ENCODE data around the gene FERD3L. TPM values are rescaled to one million over a fixed set of nuclear protein-coding genes. Genes with fewer than 3 reads are reported as not detected.

The FERD3L gene
- total RNA-seq, 1 experiment from 2014 or later, result not detected

- no peak overlapping the region for H3T11ph ChIP-seq (ENCODE audit: low read length)
- no peak overlapping the region for H2BK20ac ChIP-seq (ENCODE audit: low read depth, low read length, poor library complexity, severe bottlenecking)
- no peak overlapping the region for H3K9ac ChIP-seq (ENCODE audit: extremely low read depth, insufficient read length, low read length)
- no peaks in the 10 kb centered on the region for H3K79me1 ChIP-seq (ENCODE audit: insufficient read depth, low read depth, low read length, poor library complexity, severe bottlenecking)
- peaks cover 24% of the 10 kb centered on the region for H3K27me3 Mint-ChIP-seq (ENCODE audit: low read depth)
- DNase-seq, result no peak
- H2BK120ac ChIP-seq (ENCODE audit: low read depth, low read length, poor library complexity, severe bottlenecking), result no peak overlapping the region
- H3K36me3 Mint-ChIP-seq (ENCODE audit: insufficient read depth in 1 of 3, low read depth in 3 of 3), result no peaks in the 10 kb centered on the region
- H3K23ac ChIP-seq (ENCODE audit: insufficient read length, low read depth, low read length), result no peak overlapping the region
- no peak overlapping the region for H3K56ac ChIP-seq (ENCODE audit: insufficient read length, low read depth, low read length)
- no peak overlapping the region for H2BK12ac ChIP-seq (ENCODE audit: insufficient read length, low read depth, low read length)
- H3K9me3 Mint-ChIP-seq, result no peaks in the 10 kb centered on the region
- no peak overlapping the region for H2BK5ac ChIP-seq (ENCODE audit: insufficient read length, low read length)
- no peak overlapping the region for H4K5ac ChIP-seq (ENCODE audit: insufficient read length, low read depth, low read length)
- no peak overlapping the region for H2BK15ac ChIP-seq (ENCODE audit: low read depth, low read length)
- H3K27me3 ChIP-seq (ENCODE audit: insufficient read depth, low read length), result no peaks in the 10 kb centered on the region
- H3K4me2 ChIP-seq (ENCODE audit: insufficient read depth, insufficient read length, low read length), result no peak overlapping the region
- no peak overlapping the region for H3K4me3 Mint-ChIP-seq
- no peaks in the 10 kb centered on the region for H3K9me3 ChIP-seq (ENCODE audit: control insufficient read depth, low read depth, low read length)
- H3K23me2 ChIP-seq (ENCODE audit: insufficient read length, low read depth, low read length, poor library complexity, severe bottlenecking), result no peaks in the 10 kb centered on the region
- no peaks in the 10 kb centered on the region for H3K4me1 Mint-ChIP-seq
- no peak overlapping the region for H3K18ac ChIP-seq (ENCODE audit: insufficient read length, low read depth, low read length)
- no peak overlapping the region for H4K91ac ChIP-seq (ENCODE audit: insufficient read length, low read depth, low read length)
- no peak overlapping the region for H3K14ac ChIP-seq (ENCODE audit: insufficient read depth, low read length)
- no peak overlapping the region for H4K8ac ChIP-seq (replicated peaks; ENCODE audit: insufficient read length, low read depth, low read length)
- no peaks in the 10 kb centered on the region for H4K20me1 ChIP-seq (ENCODE audit: control insufficient read depth, insufficient read depth, insufficient read length)
- H3K4ac ChIP-seq (ENCODE audit: low read depth, low read length), result no peak overlapping the region
- no peak overlapping the region for H2AK5ac ChIP-seq (ENCODE audit: insufficient read length, low read length)
- WGBS (ENCODE audit: extremely low coverage, insufficient read length, low lambda C conversion rate), result no CpG with 5 or more reads among the region's 4 CpGs
- no peaks in the 10 kb centered on the region for H3K79me2 ChIP-seq (ENCODE audit: insufficient read depth, low read length)
- H3K27ac ChIP-seq (ENCODE audit: insufficient read length, low read depth, low read length), result no peak overlapping the region
- H3K27ac Mint-ChIP-seq, result no peak overlapping the region
- H2AFZ ChIP-seq (ENCODE audit: low read length), result no peak overlapping the region
- TF ChIP-seq CTCF (conservative IDR thresholded peaks at IDR 0.05), result no peak
- H3K4me1 ChIP-seq (ENCODE audit: insufficient read depth, low read length), result no peaks in the 10 kb centered on the region
Observed at GRCh38 chr7:19133886-19134285, 11.3 kb downstream of the FERD3L start.

Measured in H9 (cell line).